Measurements from ENCODE around the gene SETD2.

- TF ChIP-seq CTCF (IDR thresholded peaks at IDR 0.05; ENCODE audit: low read depth, low read length) (no peak), EZH2phosphoT487 (IDR thresholded peaks at IDR 0.05; ENCODE audit: low read depth) (no peak)
Measured at GRCh38 chr3:47109393-47109792, 54.5 kb downstream of the SETD2 start.
